Peyer's patch (tissue), 4 donors: ENCODE results near the gene RBMS1. TPM values are rescaled to one million over a fixed set of nuclear protein-coding genes. Genes with fewer than 3 reads are reported as not detected.
A peak's percentile ranks its signal among the peaks of the same experiment; 100 is the strongest.

Experiments
- DNase-seq, 3 donors: peaks; one replicate each; pipeline ENCODE4 v3.0.0-alpha.2; 2017 to 2019
- H3K27ac ChIP-seq, 4 donors: fragments of 200-600 bp; sonication (generic); one replicate each; pipeline ENCODE4 v1.5.1; 2016 to 2019
- H3K27me3 ChIP-seq, 2 donors: fragments of 200-600 bp; sonication (generic); one replicate each; pipeline ENCODE4 v1.5.1; 2019
- H3K36me3 ChIP-seq, 3 donors: fragments of 200-600 bp; sonication (generic); one replicate each; pipeline ENCODE4 v1.5.1; 2016 to 2019
- H3K4me1 ChIP-seq, 4 donors: fragments of 200-600 bp; sonication (generic); one replicate each; pipeline ENCODE4 v1.5.1; 2016 to 2019
- H3K4me3 ChIP-seq, 4 donors: fragments of 200-600 bp; sonication (generic); 1 replicate in 3 of 4; 2 replicates in 1 of 4; pipeline ENCODE4 v1.5.1; 2016 to 2019; ENCODE audit warnings: mild to moderate bottlenecking in 1 of 4
- H3K9me3 ChIP-seq, 4 donors: fragments of 200-600 bp; sonication (generic); one replicate each; pipeline ENCODE4 v1.5.1; 2016 to 2019; ENCODE audit warnings: mild to moderate bottlenecking in 1 of 4
- POLR2A ChIP-seq, 2 donors: fragments of 450-650 bp; IDR thresholded peaks; one replicate each; pipeline ENCODE4 v1.5.1; 2017; ENCODE audit warnings: antibody characterized with exemption in 2 of 2, mild to moderate bottlenecking in 2 of 2, moderate library complexity in 2 of 2
- total RNA-seq, 4 donors: library from RNA; depleted of rRNA; stranded (reverse); fragments of >200 nt; gene quantifications; one replicate each; pipeline ENCODE4 v1.1.0, GENCODE V29; 2016
- TF ChIP-seq, protein P1 (sequence below), 6 experiments: fragments of 450-650 bp in 4 of 6; fragments of 200-600 bp in 2 of 6; sonication (generic) in 1 of 6; IDR thresholded peaks; one replicate each; pipeline ENCODE4 v1.5.1; 2017 to 2019; ENCODE audit warnings: antibody characterized with exemption in 6 of 6, mild to moderate bottlenecking in 3 of 6, moderate library complexity in 1 of 6

Gene RBMS1
- total RNA-seq, 4 donors from 2014 or later, result 10.5 to 41.3 (median 18.5) TPM

DNA sequence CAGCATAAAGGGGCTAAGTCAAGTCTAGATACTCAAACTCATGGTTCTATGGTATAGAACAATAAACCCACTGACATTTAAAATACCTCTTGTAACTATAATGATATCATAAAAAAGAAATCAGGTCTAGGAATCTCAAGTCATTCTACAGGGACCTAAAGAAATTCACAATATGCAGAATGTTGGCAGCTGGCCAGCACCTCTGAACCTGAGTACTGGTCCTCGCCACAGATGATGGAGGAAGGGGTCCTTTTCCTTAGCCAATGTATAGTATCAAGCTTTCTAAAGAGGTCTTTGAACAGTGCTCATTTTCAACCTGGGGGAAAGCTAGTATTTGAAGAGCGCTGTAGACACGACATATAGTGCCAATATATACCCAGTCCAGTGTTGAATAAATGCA lies 185.1 kb downstream of the RBMS1 start:
- Histone ChIP-seq H3K4me3 (no peak overlapping the region), H3K36me3 (no peaks in the 10 kb centered on the region), H3K27me3 (no peaks in the 10 kb centered on the region), H3K4me1 (no peaks in the 10 kb centered on the region), H3K27ac (no peak overlapping the region), H3K9me3 (no peaks in the 10 kb centered on the region)
- no peak for DNase-seq
- TF ChIP-seq, protein P1, sequence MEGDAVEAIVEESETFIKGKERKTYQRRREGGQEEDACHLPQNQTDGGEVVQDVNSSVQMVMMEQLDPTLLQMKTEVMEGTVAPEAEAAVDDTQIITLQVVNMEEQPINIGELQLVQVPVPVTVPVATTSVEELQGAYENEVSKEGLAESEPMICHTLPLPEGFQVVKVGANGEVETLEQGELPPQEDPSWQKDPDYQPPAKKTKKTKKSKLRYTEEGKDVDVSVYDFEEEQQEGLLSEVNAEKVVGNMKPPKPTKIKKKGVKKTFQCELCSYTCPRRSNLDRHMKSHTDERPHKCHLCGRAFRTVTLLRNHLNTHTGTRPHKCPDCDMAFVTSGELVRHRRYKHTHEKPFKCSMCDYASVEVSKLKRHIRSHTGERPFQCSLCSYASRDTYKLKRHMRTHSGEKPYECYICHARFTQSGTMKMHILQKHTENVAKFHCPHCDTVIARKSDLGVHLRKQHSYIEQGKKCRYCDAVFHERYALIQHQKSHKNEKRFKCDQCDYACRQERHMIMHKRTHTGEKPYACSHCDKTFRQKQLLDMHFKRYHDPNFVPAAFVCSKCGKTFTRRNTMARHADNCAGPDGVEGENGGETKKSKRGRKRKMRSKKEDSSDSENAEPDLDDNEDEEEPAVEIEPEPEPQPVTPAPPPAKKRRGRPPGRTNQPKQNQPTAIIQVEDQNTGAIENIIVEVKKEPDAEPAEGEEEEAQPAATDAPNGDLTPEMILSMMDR (IDR thresholded peaks at IDR 0.05), result no peak
- TF ChIP-seq POLR2A (IDR thresholded peaks at IDR 0.05), result no peak

DNA sequence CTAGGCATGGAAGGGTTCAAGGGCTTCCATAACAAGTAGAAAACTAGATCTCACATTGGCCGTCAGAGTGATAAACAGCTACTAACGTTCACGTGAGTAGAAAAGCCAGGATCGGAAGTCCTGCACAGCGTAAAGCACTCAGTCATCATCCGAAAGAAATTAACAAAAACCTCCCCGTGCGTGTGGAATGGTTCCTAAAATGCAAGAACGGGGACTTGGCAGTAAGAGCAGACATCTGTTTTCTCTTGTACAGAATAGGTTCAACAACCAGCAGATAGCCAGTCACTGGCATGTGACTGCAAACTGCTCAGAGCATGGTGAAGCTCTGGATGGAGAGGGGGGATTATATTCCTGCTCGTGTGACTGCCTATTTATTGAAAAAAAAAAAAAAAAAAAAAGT lies 186.6 kb downstream of the RBMS1 start:
- no peaks in the 10 kb centered on the region for H3K4me1 ChIP-seq
- peak overlapping the region in 1 of 4 donors; percentile 36 for H3K27ac ChIP-seq
- no peaks in the 10 kb centered on the region for H3K27me3 ChIP-seq
- H3K36me3 ChIP-seq, result peaks cover 0 to 6% (median 0%) of the 10 kb centered on the region in 3 donors
- no peak overlapping the region for H3K4me3 ChIP-seq
- H3K9me3 ChIP-seq, result no peaks in the 10 kb centered on the region
- TF ChIP-seq, protein P1 (IDR thresholded peaks at IDR 0.05), result no peak
- no peak for DNase-seq

DNA sequence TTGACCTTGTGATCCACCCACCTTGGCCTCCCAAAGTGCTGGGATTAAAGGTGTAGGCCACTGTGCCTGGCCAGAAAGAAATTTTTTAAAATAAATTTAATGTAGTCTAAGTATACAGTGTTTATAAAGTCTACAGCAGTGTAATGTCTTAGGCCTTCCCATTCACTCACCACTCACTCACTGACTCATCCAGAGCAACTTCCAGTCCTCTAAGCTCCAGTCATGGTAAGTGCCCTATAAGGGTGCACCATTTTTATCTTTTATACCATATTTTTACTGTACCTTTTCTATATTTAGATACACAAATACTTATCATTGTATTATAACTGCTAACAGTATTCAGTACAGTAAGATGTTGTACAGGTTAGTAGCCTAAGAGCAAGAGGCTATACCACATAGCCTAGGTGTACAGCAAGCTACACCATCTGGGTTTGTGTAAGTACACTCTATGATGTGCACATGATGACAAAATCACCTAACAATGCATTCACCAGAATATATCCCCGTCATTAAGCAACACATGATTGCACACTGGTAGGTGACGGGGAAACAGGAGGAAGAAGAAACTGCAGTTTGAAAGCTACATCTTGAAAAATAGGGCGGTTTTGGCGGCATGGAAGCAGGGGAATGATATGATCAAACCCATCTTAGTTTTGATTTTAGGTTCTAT lies 188.4 kb downstream of the RBMS1 start:
- H3K27me3 ChIP-seq, result no peaks in the 10 kb centered on the region
- peaks cover 0 to 9% (median 0%) of the 10 kb centered on the region in 3 donors for H3K36me3 ChIP-seq
- DNase-seq, result no peak
- H3K4me1 ChIP-seq, result no peaks in the 10 kb centered on the region
- no peak overlapping the region for H3K4me3 ChIP-seq
- no peak for TF ChIP-seq POLR2A (IDR thresholded peaks at IDR 0.05)
- TF ChIP-seq, protein P1 (IDR thresholded peaks at IDR 0.05), result no peak
- no peak overlapping the region for H3K27ac ChIP-seq
- no peaks in the 10 kb centered on the region for H3K9me3 ChIP-seq

DNA sequence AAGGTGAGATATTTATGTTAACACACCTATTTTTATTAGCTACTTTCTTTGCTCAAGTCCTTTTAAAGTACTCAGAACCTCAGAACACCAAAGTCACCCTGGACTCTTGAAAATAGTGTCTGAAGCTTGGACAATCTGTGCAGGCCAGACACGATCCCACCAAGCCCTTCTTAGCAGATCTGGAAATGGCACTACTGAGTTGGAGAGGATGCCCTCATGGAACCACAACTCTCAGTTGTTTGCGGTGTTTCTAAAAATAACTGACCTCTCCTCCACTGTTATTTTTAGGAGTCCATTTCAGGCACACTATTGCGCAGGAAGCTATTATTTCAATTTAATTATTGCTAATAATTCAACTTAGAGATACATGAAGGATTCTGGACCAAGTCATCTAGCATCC lies 190.1 kb downstream of the RBMS1 start:
- no peaks in the 10 kb centered on the region for H3K4me1 ChIP-seq
- H3K4me3 ChIP-seq, result no peak overlapping the region
- H3K36me3 ChIP-seq, result peaks cover 0 to 20% (median 0%) of the 10 kb centered on the region in 3 donors
- TF ChIP-seq, protein P1 (IDR thresholded peaks at IDR 0.05), result no peak
- no peak for TF ChIP-seq POLR2A (IDR thresholded peaks at IDR 0.05)
- no peak overlapping the region for H3K27ac ChIP-seq
- DNase-seq, result no peak
- H3K9me3 ChIP-seq, result no peaks in the 10 kb centered on the region
- H3K27me3 ChIP-seq, result no peaks in the 10 kb centered on the region

DNA sequence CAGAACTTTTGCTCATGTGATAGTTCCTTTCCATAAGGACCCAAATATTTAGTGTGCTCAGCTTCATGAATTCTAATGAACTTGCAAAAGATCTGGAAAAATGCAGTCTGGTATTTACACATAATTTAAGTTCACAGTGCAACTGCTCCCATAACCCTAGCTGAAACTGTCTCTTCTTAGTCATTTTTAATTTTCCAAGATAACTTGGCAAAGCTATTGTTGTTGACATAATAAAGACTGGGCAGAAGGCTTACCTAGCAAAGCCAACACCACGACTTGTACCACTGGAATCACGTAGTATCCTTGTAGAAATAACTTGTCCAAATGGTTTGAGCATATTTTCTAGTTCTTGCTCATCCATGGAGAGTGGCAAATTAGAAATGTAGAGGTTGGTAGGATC lies 190.5 kb downstream of the RBMS1 start:
- no peak for TF ChIP-seq POLR2A (IDR thresholded peaks at IDR 0.05)
- TF ChIP-seq, protein P1 (IDR thresholded peaks at IDR 0.05), result no peak
- no peaks in the 10 kb centered on the region for H3K4me1 ChIP-seq
- no peak for DNase-seq
- H3K9me3 ChIP-seq, result no peaks in the 10 kb centered on the region
- no peaks in the 10 kb centered on the region for H3K27me3 ChIP-seq
- no peak overlapping the region for H3K27ac ChIP-seq
- H3K36me3 ChIP-seq, result peaks cover 0 to 24% (median 0%) of the 10 kb centered on the region in 3 donors
- H3K4me3 ChIP-seq, result no peak overlapping the region
